ENCODE results near the gene ABCC10.
"Not testable (repeated sequence)": the region's sequence is repeated elsewhere in the genome, so short reads cannot be mapped to it uniquely, and the experiment has no call there.

The ABCC10 gene

GRCh38 chr6:43497129-43497396, 69.7 kb downstream of the ABCC10 start:
- DNase-seq (ENCODE audit: low read depth, low spot score), result no peak

- no peak for DNase-seq (ENCODE audit: low read depth, low spot score)
These were observed 70.3 kb downstream of the ABCC10 start for GRCh38 chr6:43497689-43498088.

- DNase-seq (ENCODE audit: low read depth, low spot score), result not testable (repeated sequence)
These were observed 71.0 kb downstream of the ABCC10 start for GRCh38 chr6:43498291-43498690.

GRCh38 chr6:43499028-43499815, 71.9 kb downstream of the ABCC10 start:
- no peak for DNase-seq (ENCODE audit: low read depth, low spot score)
